HK-2 (cell line): Measurements from ENCODE around the gene TTC27.
"Not testable (repeated sequence)": the region's sequence is repeated elsewhere in the genome, so short reads cannot be mapped to it uniquely, and the experiment has no call there.

Experiments
- DNase-seq: peaks from one replicate; pipeline ENCODE4 v3.0.0-alpha.2; 2018; ENCODE audit not compliant: unreplicated experiment

TTC27 gene

DNA sequence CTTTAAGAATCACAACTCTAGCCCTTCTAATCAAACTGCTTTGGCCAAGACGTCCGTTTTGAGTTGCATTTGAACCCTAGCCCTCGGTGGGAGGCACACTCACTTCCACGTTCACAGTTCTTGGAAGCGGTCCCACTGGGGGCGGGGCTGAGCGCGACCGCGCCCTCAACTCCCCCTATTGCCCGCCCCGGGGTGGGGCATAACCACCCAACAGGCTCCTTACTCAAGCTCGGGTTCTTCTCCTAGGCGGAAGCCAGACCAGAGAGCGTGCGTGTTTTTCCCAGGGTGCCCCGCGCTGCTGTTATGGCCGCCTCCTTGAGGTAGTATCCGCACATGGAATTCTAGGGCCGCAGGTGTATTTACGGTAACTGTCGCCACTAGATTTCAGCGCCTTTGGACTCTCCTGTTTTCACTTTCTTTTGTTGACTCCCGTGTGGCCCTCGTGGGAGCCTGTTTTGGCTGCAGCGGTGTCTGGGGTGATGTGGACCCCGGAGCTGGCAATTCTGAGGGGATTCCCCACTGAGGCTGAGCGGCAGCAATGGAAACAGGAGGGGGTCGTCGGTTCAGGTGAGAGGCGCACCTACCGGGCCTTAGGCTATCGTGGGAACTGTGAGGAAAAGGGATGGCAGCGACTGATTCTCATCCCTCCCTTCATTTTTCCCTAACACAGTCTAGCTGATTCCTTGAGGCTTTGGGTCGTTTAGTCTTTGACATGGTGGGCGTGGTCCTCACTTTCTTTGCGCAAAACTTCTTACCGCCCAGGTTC lies at the start of gene TTC27:
TSS of gene TTC27 (plus strand) at position 237 of the 766 bp plus-strand sequence. CDS start at position 480, 243 bp downstream.
- DNase-seq, result peak; percentile 91

DNA sequence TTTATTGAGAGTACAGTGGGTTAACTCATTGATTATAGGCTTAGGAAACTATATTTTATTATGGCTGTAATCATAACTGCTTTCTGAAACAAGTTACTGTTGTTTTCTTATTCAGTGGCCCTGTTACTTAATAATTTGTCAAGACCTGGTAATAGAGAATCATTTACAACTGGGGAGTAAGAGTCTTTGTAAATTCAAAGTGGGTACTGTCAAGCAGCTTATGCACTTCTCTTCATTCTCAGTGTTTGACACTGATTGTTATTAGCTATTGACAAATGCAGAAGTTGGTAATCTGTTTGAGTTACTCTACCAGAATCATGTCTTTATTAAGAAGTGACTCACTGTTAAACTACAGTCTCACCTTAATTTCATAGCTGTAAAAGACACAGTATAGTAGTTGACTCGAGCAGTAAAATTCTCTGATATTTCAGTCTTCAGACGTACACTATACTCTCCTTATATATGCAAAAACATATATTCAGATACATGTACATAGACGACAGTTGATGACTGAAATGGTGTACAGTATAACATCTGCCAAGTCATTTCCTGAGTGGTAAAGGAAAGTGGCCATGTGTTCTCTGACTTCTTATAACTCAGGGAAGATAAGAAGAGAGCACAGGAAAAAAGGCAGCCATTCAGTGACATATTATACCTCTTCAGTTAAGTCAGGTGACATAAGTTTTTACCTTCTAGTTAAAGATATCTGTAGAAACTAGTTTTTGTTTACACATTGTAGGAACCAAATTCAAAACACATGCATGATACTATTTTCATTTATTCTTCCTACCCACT lies 36.0 kb upstream of the TTC27 start:
- no peak for DNase-seq

DNA sequence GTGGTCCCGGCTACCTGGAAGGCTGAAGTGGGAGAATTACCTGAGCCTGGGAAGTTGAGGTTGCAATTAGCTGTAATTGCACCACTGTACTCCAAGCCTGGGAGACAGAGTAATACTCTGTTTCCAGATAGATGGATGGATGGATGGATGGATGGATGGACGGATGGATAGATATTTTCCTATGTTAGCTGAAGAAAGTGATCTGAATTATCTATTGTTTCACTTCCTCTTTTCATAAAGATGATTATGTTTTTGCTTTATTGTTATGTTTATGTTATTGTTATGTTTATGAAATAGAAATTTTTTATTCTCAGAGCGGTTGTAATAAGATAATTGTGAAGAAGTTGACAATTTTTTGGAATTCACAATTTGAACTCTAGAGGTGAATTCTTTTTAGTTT lies 33.3 kb upstream of the TTC27 start:
- no peak for DNase-seq

DNA sequence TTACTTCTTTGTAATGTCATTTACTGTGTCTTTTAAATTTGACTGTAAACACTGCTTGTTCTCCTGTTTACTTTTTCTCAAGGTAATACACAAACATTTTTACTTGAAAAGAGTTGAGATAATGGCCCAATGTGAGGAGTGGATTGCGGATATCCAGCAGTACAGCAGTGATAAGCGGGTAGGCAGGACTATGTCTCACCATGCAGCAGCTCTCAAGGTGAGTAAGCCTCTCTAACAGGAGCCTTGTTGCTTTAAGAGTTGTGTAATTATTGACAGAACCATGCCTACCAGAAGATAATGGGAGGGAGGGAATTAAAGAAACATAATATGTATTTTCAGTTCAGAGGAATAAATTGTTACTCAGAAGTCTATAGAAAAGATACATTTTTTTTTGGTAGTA lies 16.5 kb upstream of the TTC27 start:
- DNase-seq, result peak; percentile 23

DNA sequence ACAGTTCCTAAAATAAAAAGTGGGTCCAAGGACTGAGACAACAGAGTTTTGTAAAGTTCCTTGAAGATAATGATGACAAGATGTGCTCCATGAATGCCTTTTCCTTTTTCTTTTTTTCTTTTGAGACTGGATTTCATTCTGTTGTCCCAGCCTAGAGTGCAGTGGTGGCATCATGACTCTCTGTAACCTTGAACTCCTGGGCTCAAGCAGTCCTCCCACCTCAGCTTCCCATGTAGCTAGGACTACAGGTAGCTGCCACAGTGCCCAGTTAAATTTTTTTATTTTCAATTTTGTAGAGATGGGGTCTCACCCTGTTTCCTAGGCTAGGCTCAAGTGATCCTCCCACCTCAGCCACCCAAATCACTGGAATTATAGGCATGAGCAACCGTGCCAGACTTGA lies 16.1 kb upstream of the TTC27 start:
- DNase-seq, result no peak

DNA sequence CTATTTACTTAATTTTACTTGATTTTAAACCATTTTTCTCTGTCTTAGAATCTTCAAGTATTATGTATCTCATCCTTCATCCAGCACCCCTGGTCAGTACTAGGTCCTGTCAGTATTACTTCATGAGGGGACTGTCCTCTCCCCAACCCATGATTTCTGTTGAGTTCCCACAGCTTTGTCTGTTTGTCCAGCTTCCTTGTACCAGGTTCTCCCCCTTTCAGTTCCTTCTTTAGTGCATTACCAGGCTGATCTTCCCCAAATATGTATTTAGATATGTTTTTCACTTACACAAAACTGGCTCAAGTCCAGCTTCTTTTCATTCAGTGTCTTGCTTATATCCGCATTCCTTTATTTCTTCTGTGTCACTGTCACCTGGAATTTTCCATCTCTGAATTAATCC lies 13.8 kb upstream of the TTC27 start:
- no peak for DNase-seq

DNA sequence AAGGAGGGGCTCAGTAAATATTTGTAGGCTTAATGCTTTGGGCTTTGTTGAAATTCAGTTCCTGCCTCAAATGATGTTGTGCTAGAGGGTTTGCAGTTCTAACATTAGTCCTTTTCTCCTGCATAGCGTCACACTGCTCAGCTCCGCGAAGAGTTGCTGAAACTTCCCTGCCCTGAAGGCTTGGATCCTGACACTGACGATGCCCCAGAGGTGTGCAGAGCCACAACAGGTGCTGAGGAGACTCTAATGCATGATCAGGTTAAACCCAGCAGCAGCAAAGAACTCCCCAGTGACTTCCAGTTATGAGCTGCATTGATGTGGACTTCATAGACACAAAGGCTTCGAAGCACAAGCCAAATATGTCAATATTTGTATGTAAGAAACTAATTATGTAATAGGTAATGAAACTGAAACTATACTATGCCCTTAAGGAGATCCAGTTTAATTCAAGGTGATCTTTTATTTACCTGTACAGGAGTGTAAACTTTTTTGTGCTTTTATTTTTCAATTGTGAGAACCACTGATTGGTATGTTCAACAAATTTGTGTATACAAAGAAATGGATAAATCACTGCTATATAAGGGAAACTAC lies 10.2 kb upstream of the TTC27 start:
- DNase-seq, result no peak

DNA sequence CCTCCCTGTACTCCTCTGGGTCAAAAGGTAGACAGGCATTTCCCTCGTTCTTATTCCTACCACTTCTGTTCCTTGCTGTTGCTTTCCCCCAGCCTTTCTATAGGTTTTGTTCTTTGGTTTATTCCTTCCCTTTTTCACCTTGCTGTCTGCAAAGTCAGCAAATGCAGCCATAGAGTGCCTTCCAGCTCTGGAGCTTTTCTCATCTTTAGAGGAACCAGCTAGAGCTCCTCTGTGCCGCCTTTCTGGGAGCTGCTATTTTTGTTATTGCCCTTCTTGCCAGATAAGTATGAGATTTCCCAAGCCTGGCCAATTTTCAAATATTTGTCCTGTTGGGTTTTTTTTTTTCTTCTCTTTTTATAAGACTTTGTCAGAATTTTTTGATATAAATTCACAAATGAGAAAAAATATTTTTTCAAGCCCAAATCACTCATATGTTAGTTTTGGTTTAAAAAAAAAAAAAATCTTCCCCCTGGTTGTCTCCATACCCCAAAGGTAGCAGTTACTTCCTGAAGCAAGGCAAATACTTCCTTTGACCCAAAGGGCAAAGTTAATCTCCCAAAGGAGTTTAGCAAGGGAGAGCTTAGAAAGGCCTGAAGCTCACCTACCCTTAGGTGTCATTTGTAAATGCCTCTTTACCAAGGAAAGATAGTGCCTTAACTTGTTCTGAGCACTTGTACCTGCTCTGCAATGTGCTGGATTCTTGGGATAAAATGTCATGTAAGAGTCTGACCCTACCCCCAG lies 5.1 kb upstream of the TTC27 start:
- DNase-seq, result no peak

DNA sequence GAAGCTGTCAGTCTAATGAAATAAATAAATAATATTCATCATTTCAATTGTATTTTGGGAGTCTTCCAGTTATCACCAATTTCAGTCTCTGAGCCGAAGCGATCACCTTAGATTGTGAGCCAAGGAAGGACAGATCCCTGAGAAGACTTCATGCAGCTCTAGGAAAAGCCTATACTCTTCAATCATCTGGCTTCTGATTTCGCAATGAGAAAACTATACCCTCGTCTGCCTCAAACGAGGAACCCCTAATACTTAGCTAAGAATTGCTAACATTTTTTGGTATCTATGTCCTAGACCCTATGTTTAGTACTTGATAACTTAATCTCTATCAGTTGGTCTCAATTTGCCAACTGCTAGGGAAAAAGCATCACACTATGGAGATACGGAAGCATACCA lies 4.5 kb upstream of the TTC27 start:
- no peak for DNase-seq

DNA sequence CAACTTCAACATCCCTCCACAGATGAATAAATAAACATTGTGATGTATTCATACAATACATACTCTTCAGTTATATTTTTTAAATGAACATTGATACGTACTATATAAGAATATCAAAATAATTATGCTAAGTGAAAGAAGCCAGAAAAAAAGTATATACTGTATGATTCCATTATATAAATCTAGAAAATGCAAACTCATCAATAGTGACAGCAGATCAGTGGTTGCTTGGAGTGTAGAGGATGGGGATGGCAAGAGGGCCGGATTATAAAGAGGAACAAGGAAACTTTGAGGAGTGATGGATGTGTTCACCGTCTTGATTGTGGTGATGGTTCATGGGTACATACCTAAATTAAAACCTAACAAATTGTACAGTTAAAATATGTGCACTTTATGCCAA lies 3.0 kb upstream of the TTC27 start:
- no peak for DNase-seq

DNA sequence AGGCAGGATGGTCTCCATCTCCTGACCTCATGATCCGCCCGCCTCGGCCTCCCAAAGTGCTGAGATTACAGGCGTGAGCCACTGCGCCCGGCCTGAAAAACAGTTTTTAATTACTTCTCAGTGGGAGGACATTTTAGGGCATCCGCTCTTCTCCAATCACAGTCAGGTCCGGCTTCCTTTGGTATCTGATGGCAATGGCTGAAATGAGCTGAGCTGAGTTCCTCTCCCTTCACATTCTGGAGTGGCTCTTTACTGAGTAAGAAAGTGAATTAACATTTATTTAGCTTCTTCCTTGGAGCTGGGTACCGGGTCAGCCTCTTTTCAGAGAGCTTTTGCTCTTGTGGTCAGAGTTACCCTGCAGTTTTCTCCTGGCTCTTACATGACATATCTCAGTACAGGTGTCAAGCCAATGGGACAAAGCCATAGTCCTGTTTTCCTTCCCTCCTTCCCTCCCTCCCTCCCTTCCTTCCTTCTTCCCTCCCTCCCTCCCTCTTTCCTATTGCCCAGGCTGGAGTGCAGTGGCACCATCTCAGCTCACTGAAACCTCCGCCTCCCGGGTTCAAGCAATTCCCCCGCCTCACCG lies 1.1 kb upstream of the TTC27 start:
- DNase-seq, result no peak

DNA sequence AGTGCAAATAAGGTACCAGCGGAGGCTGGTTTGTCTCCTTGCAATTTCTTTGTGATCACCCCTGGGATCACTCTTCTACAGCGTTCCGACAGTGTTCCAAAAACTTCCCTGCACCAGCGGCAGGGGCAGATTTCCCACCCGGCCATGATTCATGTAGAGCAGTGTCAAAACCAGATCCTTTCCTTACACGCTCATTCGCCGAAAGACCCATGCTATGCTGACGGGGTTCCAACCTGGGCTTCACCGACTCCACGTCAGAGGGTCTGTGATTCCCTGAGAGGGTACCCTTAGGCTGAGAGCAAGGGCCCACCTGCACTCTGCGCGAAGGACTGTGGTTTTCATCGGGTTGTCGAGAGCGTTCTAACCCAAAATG lies 423 bp upstream of the TTC27 start:
- DNase-seq, result no peak

DNA sequence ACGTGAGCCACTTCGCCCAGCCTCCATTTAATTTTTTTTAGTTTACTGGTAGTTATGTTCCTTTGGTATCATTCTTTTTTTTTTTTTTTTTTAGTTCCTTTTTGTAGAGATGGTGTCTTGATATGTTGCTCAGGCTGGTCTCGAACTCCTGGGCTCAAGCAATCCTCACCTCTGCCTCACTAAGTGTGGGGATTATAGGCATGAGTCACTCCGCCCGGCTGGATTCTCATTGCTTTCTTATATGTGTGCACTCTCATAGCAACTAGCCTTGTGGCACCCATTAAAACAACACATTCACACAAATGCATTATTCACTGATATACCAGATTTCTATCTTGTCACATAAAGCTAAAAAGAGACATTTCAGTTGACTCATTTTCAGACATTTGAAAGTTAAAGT lies 4.2 kb downstream of the TTC27 start:
- peak; percentile 25 for DNase-seq

DNA sequence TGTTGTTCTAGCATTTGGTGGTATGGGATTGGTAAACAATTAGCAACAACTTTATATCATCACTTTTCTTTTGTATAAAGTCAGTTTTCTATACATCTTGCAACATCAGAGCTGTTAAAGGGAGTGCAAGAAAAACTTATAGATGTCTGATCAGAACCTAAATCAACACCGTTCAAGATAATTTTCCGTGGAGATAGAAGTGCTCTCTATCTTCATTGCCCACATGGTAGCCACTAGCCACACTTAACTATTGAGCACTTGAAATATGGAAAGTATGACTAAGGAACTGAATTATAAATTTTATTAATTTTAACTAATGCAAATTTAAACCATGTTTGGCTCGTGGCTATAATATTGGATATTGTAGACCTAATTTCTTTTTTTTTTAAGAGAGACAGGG lies 5.2 kb downstream of the TTC27 start:
- no peak for DNase-seq

DNA sequence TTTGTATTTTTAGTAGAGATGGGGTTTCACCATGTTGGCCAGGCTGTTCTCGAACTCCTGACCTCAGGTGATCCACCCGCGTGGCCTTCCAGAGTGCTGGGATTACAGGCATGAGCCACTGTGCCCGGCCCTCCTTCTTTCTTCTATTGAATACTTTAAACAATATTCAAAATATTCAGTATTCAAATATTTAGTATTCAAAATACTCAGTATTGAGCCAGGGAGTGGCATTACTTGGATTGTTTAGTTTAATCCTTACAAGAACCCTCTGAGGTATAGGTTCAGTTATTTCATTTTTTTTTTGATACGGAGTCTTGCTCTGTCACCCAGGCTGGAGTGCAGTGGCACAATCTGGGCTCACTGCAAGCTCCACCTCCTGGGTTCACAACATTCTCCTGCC lies 10.7 kb downstream of the TTC27 start:
- not testable (repeated sequence) for DNase-seq

DNA sequence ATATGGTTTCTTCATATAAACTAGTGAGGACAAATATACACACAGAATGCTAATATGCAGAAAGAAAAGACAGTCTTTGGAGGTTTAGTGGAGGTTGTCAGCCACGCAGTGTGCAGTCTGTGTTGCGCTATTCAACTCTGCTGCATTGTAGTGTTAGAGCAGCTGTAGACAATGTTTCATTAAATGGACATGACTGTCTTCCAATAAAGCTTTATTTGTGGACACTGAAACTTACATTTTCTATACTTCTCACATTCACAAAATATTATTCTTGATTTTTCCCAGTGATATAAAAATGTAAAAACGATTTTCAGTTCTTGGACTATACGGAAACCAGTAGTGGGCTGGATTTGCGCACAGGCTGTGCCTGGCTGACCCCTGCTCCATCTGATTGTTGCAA lies 13.3 kb downstream of the TTC27 start:
- DNase-seq, result no peak

DNA sequence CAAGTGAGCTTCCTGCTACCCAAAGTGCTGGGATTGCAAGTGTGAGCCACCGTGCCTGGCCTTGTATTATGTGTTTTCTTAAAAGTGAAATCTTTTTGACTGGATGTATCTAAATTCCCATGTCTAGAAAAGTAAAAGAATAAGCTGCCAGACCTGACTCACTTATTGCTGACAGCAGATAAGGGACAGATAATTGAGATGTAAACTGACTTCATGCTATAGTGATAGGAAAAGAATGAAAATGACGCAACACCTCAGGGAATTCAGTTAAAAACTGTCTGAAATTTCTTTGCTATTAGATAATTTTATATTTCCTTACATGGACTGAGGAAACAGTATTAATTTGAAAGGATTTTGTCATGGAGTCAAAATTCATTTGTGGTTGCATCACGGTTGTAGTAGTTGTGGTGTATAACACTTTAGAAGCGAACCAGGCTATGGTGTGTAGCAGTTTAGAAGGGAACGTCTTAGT lies 19.4 kb downstream of the TTC27 start:
- DNase-seq, result no peak

DNA sequence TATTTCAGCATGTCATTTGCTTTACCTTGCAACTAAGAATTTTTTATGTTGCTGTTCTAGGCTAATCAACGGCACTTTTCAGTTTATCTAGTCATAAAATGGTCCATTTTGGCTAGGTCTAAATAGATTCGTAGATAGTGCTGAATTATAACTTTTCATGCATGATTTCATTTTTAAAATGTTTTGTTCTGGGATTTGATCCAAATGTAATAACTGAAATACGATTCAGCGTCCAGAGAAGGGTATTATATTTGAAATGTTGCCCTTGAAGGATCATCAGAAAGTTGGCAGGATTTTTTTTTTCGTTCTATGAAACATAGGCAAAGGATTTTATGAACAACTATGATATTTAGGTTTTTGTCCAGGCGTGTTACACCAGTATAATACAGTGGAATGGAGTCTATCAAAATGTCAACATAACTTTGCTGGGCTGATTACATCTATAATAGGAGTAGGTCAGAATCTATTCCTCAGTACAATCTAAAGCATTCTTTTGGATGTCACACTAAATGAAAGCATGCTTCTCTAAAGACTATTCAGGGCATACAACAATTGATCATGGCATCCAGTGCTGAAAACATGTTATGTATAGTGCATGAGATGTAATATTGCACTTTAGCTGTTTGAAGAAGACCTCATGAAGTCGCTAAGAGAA lies 24.8 kb downstream of the TTC27 start:
- no peak for DNase-seq

DNA sequence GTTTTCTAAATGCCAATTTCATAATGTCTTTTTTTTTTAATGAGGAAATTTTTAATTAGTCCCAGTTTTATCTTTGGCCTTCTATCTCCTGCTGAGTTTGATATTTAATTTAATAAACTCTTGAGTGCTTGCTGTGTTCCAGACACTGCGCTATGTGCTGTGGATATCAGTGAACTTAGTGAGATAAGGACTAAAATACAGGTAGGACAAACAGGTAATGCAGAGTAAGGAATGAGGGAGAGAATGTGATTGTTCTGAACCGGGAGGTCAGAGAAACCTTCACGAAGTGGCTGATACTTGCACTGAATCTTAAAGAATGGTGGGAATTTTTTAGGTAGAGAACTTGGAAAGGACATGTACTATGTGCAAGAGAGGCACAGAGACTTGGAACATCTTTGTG lies 28.2 kb downstream of the TTC27 start:
- no peak for DNase-seq

DNA sequence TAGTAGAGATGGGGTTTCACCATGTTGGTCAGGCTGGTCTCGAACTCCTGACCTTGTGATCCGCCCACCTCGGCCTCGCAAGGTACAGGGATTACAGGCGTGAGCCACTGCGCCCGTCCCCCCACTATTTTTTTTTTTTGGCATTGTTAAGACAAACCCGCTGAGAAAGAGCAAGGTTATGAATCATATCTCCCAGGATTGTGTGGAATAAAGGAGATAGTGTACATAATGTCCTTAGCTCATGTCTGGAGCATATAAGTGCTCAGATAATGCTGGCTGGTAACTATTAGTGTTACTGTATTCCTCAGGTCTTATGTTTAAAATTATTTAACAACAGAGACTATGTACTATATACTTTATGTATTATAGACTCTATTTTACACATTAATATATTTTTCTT lies 36.0 kb downstream of the TTC27 start:
- no peak for DNase-seq

DNA sequence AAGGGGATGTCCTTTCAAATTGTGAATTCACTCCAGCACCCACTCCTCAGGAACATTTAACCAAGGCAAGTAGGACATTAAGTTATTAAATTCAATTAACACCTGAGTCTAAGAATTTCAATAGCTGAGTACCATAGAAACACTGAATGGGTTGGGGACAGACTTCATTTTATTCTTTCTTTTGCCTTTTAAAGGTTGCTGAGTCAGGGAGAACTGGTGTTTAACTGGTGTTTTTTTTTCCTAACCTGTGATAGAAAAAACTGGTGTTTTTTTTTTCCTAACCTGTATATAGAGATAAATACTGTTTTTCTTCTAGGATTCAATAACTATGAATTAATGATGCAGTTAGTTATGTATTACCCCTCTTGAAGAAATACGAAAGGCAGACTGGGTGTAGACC lies 38.9 kb downstream of the TTC27 start:
- DNase-seq, result no peak
